Neural progenitor cell (in vitro differentiated cells): ENCODE measurements around the gene MYADM. TPM values are rescaled to one million over a fixed set of nuclear protein-coding genes. Genes with fewer than 3 reads are reported as not detected.
A peak's percentile ranks its signal among the peaks of the same experiment; 100 is the strongest.

ENCODE experiments used
- DNase-seq: peaks from one replicate; pipeline ENCODE4 v3.0.0-alpha.2; 2016; ENCODE audit warnings: low spot score
- H2AFZ ChIP-seq: fragments of 200-600 bp; sonication (generic); replicated peaks from 2 replicates; pipeline ENCODE4 v1.6.1; 2016; ENCODE audit warnings: antibody characterized with exemption
- H3F3A ChIP-seq: fragments of 200-600 bp; sonication (generic); 2 replicates; pipeline ENCODE4 v1.6.1; 2016; ENCODE audit warnings: antibody characterized with exemption, low read depth
- H3K27ac ChIP-seq: fragments of 200-600 bp; sonication (generic); 2 replicates; pipeline ENCODE4 v1.5.1; 2016; ENCODE audit warnings: mild to moderate bottlenecking
- H3K27me3 ChIP-seq: fragments of 200-600 bp; sonication (generic); 2 replicates; pipeline ENCODE4 v1.6.1; 2016; ENCODE audit warnings: mild to moderate bottlenecking, moderate library complexity
- H3K36me3 ChIP-seq: fragments of 200-600 bp; sonication (generic); 2 replicates; pipeline ENCODE4 v1.5.1; 2016
- H3K4me1 ChIP-seq: fragments of 200-600 bp; sonication (generic); 2 replicates; pipeline ENCODE4 v1.6.1; 2016; ENCODE audit warnings: mixed run types
- H3K4me2 ChIP-seq: fragments of 200-600 bp; sonication (generic); 2 replicates; pipeline ENCODE4 v1.6.1; 2016
- H3K4me3 ChIP-seq: fragments of 200-600 bp; sonication (generic); 2 replicates; pipeline ENCODE4 v1.5.1; 2016
- H3K79me2 ChIP-seq: fragments of 200-600 bp; sonication (generic); 2 replicates; pipeline ENCODE4 v1.6.1; 2016; ENCODE audit warnings: low read depth
- H3K9ac ChIP-seq: fragments of 200-600 bp; sonication (generic); 2 replicates; pipeline ENCODE4 v1.6.1; 2016
- H3K9me3 ChIP-seq: fragments of 200-600 bp; sonication (generic); 2 replicates; pipeline ENCODE4 v1.5.1; 2016; ENCODE audit warnings: low read depth
- H4K20me1 ChIP-seq: fragments of 200-600 bp; sonication (generic); 2 replicates; pipeline ENCODE4 v1.6.1; 2016; ENCODE audit warnings: low read depth
- H3K27ac Mint-ChIP-seq: 3 replicates; pipeline ENCODE4 v1.8.0; 2021; ENCODE audit warnings: mixed read lengths
- H3K27me3 Mint-ChIP-seq: 2 replicates; pipeline ENCODE4 v1.8.0; 2022; ENCODE audit warnings: low read depth, mild to moderate bottlenecking, inconsistent platforms, moderate library complexity, mixed read lengths; ENCODE audit not compliant: insufficient read depth
- H3K36me3 Mint-ChIP-seq: 3 replicates; pipeline ENCODE4 v1.8.0; 2021; ENCODE audit warnings: mixed read lengths
- H3K4me1 Mint-ChIP-seq: 3 replicates; pipeline ENCODE4 v1.8.0; 2021; ENCODE audit warnings: mixed read lengths
- H3K4me3 Mint-ChIP-seq: 3 replicates; pipeline ENCODE4 v1.8.0; 2021; ENCODE audit warnings: mild to moderate bottlenecking, moderate library complexity, mixed read lengths
- H3K9me3 Mint-ChIP-seq: 3 replicates; pipeline ENCODE4 v1.8.0; 2020; ENCODE audit warnings: mixed read lengths
- CTCF ChIP-seq: fragments of 200-600 bp; sonication (generic); IDR thresholded peaks from 2 replicates; pipeline ENCODE4 v1.5.1; 2017; ENCODE audit warnings: antibody characterized with exemption, mild to moderate bottlenecking
- EZH2 ChIP-seq: fragments of 200-600 bp; sonication (generic); IDR thresholded peaks from 2 replicates; pipeline ENCODE4 v1.6.1; 2017; ENCODE audit warnings: antibody characterized with exemption, mild to moderate bottlenecking, moderate library complexity
- EZH2phosphoT487 ChIP-seq: fragments of 200-600 bp; sonication (generic); IDR thresholded peaks from 2 replicates; pipeline ENCODE4 v1.6.1; 2017; ENCODE audit warnings: antibody characterized with exemption
- total RNA-seq: library from RNA; depleted of rRNA; stranded (reverse); fragments of >200 nt; gene quantifications from 2 replicates; pipeline ENCODE4 v1.2.3, GENCODE V29; 2015; ENCODE audit warnings: low replicate concordance

The MYADM gene
- total RNA-seq, 1 donor from 2014 or later = 11.5 TPM

GRCh38 chr19:53885036-53885435, 17.4 kb downstream of the MYADM start:
- Histone ChIP-seq H3K79me2 (no peaks in the 10 kb centered on the region), H3K4me3 (no peak overlapping the region), H4K20me1 (no peaks in the 10 kb centered on the region), H3K4me2 (no peak overlapping the region), H2AFZ (no peak overlapping the region), H3K9me3 (no peaks in the 10 kb centered on the region), H3K36me3 (no peaks in the 10 kb centered on the region), H3K4me1 (peaks cover 30% of the 10 kb centered on the region), H3K27me3 (peaks cover 36% of the 10 kb centered on the region), H3K9ac (no peak overlapping the region), H3K27ac (no peak overlapping the region), H3F3A (peaks cover 39% of the 10 kb centered on the region)
- Mint-ChIP-seq H3K27me3 (peaks cover 5% of the 10 kb centered on the region), H3K4me3 (peak overlapping the region; percentile 65), H3K27ac (no peak overlapping the region), H3K4me1 (peaks cover 39% of the 10 kb centered on the region), H3K36me3 (no peaks in the 10 kb centered on the region), H3K9me3 (no peaks in the 10 kb centered on the region)
- DNase-seq = no peak
- TF ChIP-seq EZH2phosphoT487 (no peak), CTCF (no peak), EZH2 (no peak)

- H3F3A ChIP-seq = peaks cover 25% of the 10 kb centered on the region
- no peaks in the 10 kb centered on the region for H3K9me3 ChIP-seq
- peaks cover 7% of the 10 kb centered on the region for H3K27me3 ChIP-seq
- TF ChIP-seq EZH2phosphoT487 (no peak), EZH2 (no peak), CTCF (no peak)
- H3K4me1 Mint-ChIP-seq = peaks cover 44% of the 10 kb centered on the region
- no peaks in the 10 kb centered on the region for H3K79me2 ChIP-seq
- H3K4me3 Mint-ChIP-seq = peak overlapping the region; percentile 37
- peak overlapping the region; percentile 35 for H3K4me2 ChIP-seq
- no peak overlapping the region for H3K27ac Mint-ChIP-seq
- no peaks in the 10 kb centered on the region for H3K9me3 Mint-ChIP-seq
- peaks cover 9% of the 10 kb centered on the region for H4K20me1 ChIP-seq
- no peak overlapping the region for H3K4me3 ChIP-seq
- no peak overlapping the region for H2AFZ ChIP-seq
- H3K9ac ChIP-seq = no peak overlapping the region
- peaks cover 9% of the 10 kb centered on the region for H3K27me3 Mint-ChIP-seq
- no peak overlapping the region for H3K27ac ChIP-seq
- H3K4me1 ChIP-seq = peaks cover 11% of the 10 kb centered on the region
- H3K36me3 ChIP-seq = no peaks in the 10 kb centered on the region
- DNase-seq = no peak
- H3K36me3 Mint-ChIP-seq = peaks cover 6% of the 10 kb centered on the region
These were observed 24.8 kb downstream of the MYADM start for GRCh38 chr19:53892301-53892980.

GRCh38 chr19:53892981-53893325, 25.3 kb downstream of the MYADM start:
- Mint-ChIP-seq H3K4me1 (peaks cover 41% of the 10 kb centered on the region), H3K27ac (peak overlapping the region; percentile 16), H3K27me3 (peaks cover 14% of the 10 kb centered on the region), H3K9me3 (no peaks in the 10 kb centered on the region), H3K36me3 (peaks cover 6% of the 10 kb centered on the region), H3K4me3 (peak overlapping the region; percentile 37)
- Histone ChIP-seq H3K4me3 (no peak overlapping the region), H4K20me1 (peaks cover 10% of the 10 kb centered on the region), H3K27me3 (peaks cover 12% of the 10 kb centered on the region), H3K27ac (no peak overlapping the region), H3K9ac (no peak overlapping the region), H3F3A (peaks cover 30% of the 10 kb centered on the region), H3K4me2 (no peak overlapping the region), H3K4me1 (peaks cover 16% of the 10 kb centered on the region), H3K79me2 (no peaks in the 10 kb centered on the region), H3K9me3 (no peaks in the 10 kb centered on the region), H2AFZ (no peak overlapping the region), H3K36me3 (no peaks in the 10 kb centered on the region)
- DNase-seq = peak; percentile 84
- TF ChIP-seq EZH2 (no peak), EZH2phosphoT487 (no peak), CTCF (no peak)
